Activated CD8-positive, alpha-beta memory T cell treated with anti-CD3 and anti-CD28 coated beads for 4 hours (primary cell): ENCODE data around the gene SAMD4B.
"Not testable (repeated sequence)": the region's sequence is repeated elsewhere in the genome, so short reads cannot be mapped to it uniquely, and the experiment has no call there.

Experiments used
- DNase-seq, 2 donors: peaks; one replicate each; pipeline ENCODE4 v3.0.0-alpha.2; 2020; ENCODE audit warnings: low read depth in 2 of 2

SAMD4B gene

GRCh38 chr19:39314016-39314728, 28.0 kb upstream of the SAMD4B start:
- no peak for DNase-seq

GRCh38 chr19:39315933-39316332, 26.3 kb upstream of the SAMD4B start:
- no peak for DNase-seq

GRCh38 chr19:39316627-39317321, 25.4 kb upstream of the SAMD4B start:
- DNase-seq: no peak

GRCh38 chr19:39317476-39317875, 24.7 kb upstream of the SAMD4B start:
- no peak for DNase-seq

GRCh38 chr19:39318071-39318470, 24.1 kb upstream of the SAMD4B start:
- no peak for DNase-seq

- no peak for DNase-seq
These were observed 23.5 kb upstream of the SAMD4B start for GRCh38 chr19:39318690-39319089.

GRCh38 chr19:39319098-39319891, 22.9 kb upstream of the SAMD4B start:
- DNase-seq: no peak

- DNase-seq: no peak
These were observed 22.4 kb upstream of the SAMD4B start for GRCh38 chr19:39319892-39320248.

GRCh38 chr19:39321117-39321831, 20.9 kb upstream of the SAMD4B start:
- no peak for DNase-seq

- DNase-seq: no peak
These were observed 20.4 kb upstream of the SAMD4B start for GRCh38 chr19:39321832-39322176.

- DNase-seq: no peak
These were observed 17.9 kb upstream of the SAMD4B start for GRCh38 chr19:39324242-39324842.

GRCh38 chr19:39325778-39326665, 16.2 kb upstream of the SAMD4B start:
- no peak for DNase-seq

- no peak for DNase-seq
These were observed 14.7 kb upstream of the SAMD4B start for GRCh38 chr19:39327363-39328045.

GRCh38 chr19:39328046-39328705, 14.0 kb upstream of the SAMD4B start:
- DNase-seq: peak; percentile 66 to 73

GRCh38 chr19:39329948-39330347, 12.3 kb upstream of the SAMD4B start:
- DNase-seq: no peak

- no peak for DNase-seq
These were observed 9.9 kb upstream of the SAMD4B start for GRCh38 chr19:39332293-39332692.

GRCh38 chr19:39332738-39333137, 9.5 kb upstream of the SAMD4B start:
- not testable (repeated sequence) for DNase-seq

GRCh38 chr19:39333507-39333906, 8.7 kb upstream of the SAMD4B start:
- no peak for DNase-seq

GRCh38 chr19:39334444-39334976, 7.7 kb upstream of the SAMD4B start:
- DNase-seq: no peak
